Fibroblast of lung (primary cell): ENCODE data around the gene TSEN15. TPM values are rescaled to one million over a fixed set of nuclear protein-coding genes. Genes with fewer than 3 reads are reported as not detected.
"Not testable (repeated sequence)": the region's sequence is repeated elsewhere in the genome, so short reads cannot be mapped to it uniquely, and the experiment has no call there.

Experiments used
- DNase-seq, 2 donors: peaks; one replicate each; pipeline versions ENCODE4 v3.0.0 to v3.0.0-alpha.2; 2010; ENCODE audit warnings: low read depth in 2 of 2
- H2AFZ ChIP-seq: 2 replicates; pipeline ENCODE4 v1.5.1; 2012; ENCODE audit warnings: low read length, control low read depth, inconsistent platforms
- H3K27ac ChIP-seq: 2 replicates; pipeline ENCODE4 v1.5.1; 2011; ENCODE audit warnings: low read length, control low read depth; ENCODE audit not compliant: insufficient read depth
- H3K27me3 ChIP-seq: 2 replicates; pipeline ENCODE4 v1.5.1; 2011; ENCODE audit warnings: mild to moderate bottlenecking, low read length; ENCODE audit not compliant: control insufficient read depth, insufficient read depth
- H3K36me3 ChIP-seq: 2 replicates; pipeline ENCODE4 v1.5.1; 2011; ENCODE audit warnings: low read length; ENCODE audit not compliant: control insufficient read depth, insufficient read depth
- H3K4me1 ChIP-seq: 2 replicates; pipeline ENCODE4 v1.5.1; 2011; ENCODE audit warnings: low read length; ENCODE audit not compliant: control insufficient read depth, insufficient read depth; ENCODE audit errors: extremely low read depth
- H3K4me2 ChIP-seq: 2 replicates; pipeline ENCODE4 v1.5.1; 2011; ENCODE audit warnings: low read length, control low read depth; ENCODE audit not compliant: insufficient read depth; ENCODE audit errors: extremely low read depth
- H3K4me3 ChIP-seq, 4 experiments: fragments of 200-600 bp in 1 of 4; sonication (generic) in 1 of 4; replicated peaks in 1 of 4; 2 replicates each; pipeline ENCODE4 v1.5.1; 2011 to 2016; ENCODE audit warnings: low read length in 4 of 4, low read depth in 3 of 4, mild to moderate bottlenecking in 3 of 4, control low read depth in 2 of 4, inconsistent platforms in 1 of 4, mixed read lengths in 1 of 4; ENCODE audit not compliant: insufficient read depth in 1 of 4; ENCODE audit errors: control extremely low read depth in 1 of 4
- H3K79me2 ChIP-seq: 2 replicates; pipeline ENCODE4 v1.5.1; 2012; ENCODE audit warnings: mild to moderate bottlenecking, low read length, inconsistent platforms; ENCODE audit not compliant: control insufficient read depth, insufficient read depth
- H3K9ac ChIP-seq: 2 replicates; pipeline ENCODE4 v1.5.1; 2011; ENCODE audit warnings: mild to moderate bottlenecking, low read length, control low read depth; ENCODE audit not compliant: insufficient read depth
- H3K9me3 ChIP-seq: 2 replicates; pipeline ENCODE4 v1.5.1; 2012; ENCODE audit warnings: low read depth, low read length; ENCODE audit not compliant: control insufficient read depth, insufficient read depth
- H4K20me1 ChIP-seq: 2 replicates; pipeline ENCODE4 v1.5.1; 2011; ENCODE audit warnings: low read length; ENCODE audit not compliant: control insufficient read depth, insufficient read depth; ENCODE audit errors: extremely low read depth
- EZH2 ChIP-seq: IDR thresholded peaks from 2 replicates; pipeline ENCODE4 v1.5.1; 2012; ENCODE audit warnings: low read length, control low read depth, mild to moderate bottlenecking; ENCODE audit errors: missing control alignments
- polyA plus RNA-seq, 2 donors: library from polyadenylated mRNA; depleted of rRNA in 1 of 2; stranded (reverse) in 1 of 2; unstranded in 1 of 2; fragments of >200 nt; gene quantifications; 2 replicates each; pipeline ENCODE4 v1.2.1, GENCODE V29; 2011 to 2012; ENCODE audit warnings: missing spikeins in 1 of 2
- total RNA-seq: library from RNA; depleted of rRNA; stranded (reverse); fragments of >200 nt; gene quantifications from 2 replicates; pipeline ENCODE4 v1.2.1, GENCODE V29; 2014
- TF ChIP-seq, protein P1 (sequence below), 2 donors: IDR thresholded peaks in 1 of 2; conservative IDR thresholded peaks in 1 of 2; 1 replicate in 1 of 2; 2 replicates in 1 of 2; pipeline ENCODE4 v1.5.1; 2011 to 2012; ENCODE audit warnings: low read length in 2 of 2, control low read depth in 1 of 2, inconsistent platforms in 1 of 2, low read depth in 1 of 2, mild to moderate bottlenecking in 1 of 2

TSEN15 gene
- total and polyA plus RNA-seq, 2 donors (not counting 1 experiment from before 2014, with no cell fraction given) = 53.7 to 74.2 TPM

DNA sequence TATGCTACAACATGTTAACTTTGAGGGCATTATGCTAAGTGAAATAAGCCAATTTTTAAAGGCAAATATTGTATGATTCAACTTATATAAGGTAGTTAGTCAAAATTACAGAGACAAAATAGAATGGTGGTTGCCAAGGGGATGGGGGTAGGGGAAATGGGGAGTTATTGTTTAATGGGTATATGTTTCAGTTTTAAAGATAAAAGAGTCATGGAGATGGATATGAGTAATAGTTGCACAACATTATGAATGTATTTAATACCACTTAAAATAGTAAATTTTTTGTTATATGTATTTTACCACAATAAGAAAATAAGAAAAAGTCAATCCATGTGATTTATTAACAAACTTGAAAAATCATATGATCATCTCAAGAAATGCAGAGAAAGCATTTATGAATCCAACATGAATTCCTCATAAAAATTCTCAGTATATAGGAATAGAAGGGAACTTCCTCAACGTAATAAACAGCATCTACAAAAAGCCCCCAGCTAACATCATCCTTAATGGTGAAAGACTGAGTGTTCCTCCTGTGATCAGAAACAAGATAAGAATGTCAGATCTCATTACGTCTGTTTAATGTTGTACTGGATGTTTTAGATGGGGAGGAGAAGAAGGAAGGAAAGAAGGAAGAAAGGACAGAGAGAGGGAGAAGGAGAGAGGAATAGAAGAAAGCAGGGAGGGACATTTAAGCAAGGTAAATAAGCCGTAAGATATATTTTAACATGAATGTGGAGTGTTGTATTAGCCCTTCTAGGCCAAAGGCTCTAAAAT lies 6.7 kb upstream of the TSEN15 start:
- no peaks in the 10 kb centered on the region for H3K79me2 ChIP-seq
- no peaks in the 10 kb centered on the region for H3K9me3 ChIP-seq
- H3K36me3 ChIP-seq = no peaks in the 10 kb centered on the region
- H2AFZ ChIP-seq = no peak overlapping the region
- H3K4me3 ChIP-seq = no peak overlapping the region
- H3K4me1 ChIP-seq = no peaks in the 10 kb centered on the region
- TF ChIP-seq, protein P1, sequence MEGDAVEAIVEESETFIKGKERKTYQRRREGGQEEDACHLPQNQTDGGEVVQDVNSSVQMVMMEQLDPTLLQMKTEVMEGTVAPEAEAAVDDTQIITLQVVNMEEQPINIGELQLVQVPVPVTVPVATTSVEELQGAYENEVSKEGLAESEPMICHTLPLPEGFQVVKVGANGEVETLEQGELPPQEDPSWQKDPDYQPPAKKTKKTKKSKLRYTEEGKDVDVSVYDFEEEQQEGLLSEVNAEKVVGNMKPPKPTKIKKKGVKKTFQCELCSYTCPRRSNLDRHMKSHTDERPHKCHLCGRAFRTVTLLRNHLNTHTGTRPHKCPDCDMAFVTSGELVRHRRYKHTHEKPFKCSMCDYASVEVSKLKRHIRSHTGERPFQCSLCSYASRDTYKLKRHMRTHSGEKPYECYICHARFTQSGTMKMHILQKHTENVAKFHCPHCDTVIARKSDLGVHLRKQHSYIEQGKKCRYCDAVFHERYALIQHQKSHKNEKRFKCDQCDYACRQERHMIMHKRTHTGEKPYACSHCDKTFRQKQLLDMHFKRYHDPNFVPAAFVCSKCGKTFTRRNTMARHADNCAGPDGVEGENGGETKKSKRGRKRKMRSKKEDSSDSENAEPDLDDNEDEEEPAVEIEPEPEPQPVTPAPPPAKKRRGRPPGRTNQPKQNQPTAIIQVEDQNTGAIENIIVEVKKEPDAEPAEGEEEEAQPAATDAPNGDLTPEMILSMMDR (conservative IDR thresholded peaks at IDR 0.05 in 1 of 2, IDR thresholded peaks at IDR 0.05 in 1 of 2; ENCODE audit: low read depth in 1 of 2, low read length in 2 of 2) = no peak
- no peak for TF ChIP-seq EZH2
- DNase-seq = no peak
- no peak overlapping the region for H3K27ac ChIP-seq
- H3K9ac ChIP-seq = no peak overlapping the region
- H4K20me1 ChIP-seq = no peaks in the 10 kb centered on the region
- no peak overlapping the region for H3K4me2 ChIP-seq
- H3K27me3 ChIP-seq = no peaks in the 10 kb centered on the region

DNA sequence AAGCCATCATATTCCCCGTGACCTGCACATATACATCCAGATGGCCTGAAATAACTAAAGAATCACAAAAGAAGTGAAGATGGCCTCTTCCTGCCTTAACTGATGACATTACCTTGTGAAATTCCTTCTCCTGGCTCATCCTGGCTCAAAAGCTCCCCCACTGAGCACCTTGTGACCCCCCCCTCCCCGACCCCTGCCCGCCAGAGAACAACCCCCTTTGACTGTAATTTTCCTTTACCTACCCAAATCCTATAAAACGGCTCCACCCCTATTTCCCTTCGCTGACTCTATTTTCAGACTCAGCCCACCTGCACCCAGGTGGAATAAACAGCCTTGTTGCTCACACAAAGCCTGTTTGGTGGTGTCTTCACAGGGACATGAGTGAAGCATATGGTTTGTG lies 4.0 kb upstream of the TSEN15 start:
- not testable (repeated sequence) for H3K4me2 ChIP-seq, H3K9me3 ChIP-seq, H3K27ac ChIP-seq, DNase-seq, H3K9ac ChIP-seq, H4K20me1 ChIP-seq, H3K4me3 ChIP-seq, H2AFZ ChIP-seq, H3K4me1 ChIP-seq, H3K36me3 ChIP-seq, H3K27me3 ChIP-seq, H3K79me2 ChIP-seq

DNA sequence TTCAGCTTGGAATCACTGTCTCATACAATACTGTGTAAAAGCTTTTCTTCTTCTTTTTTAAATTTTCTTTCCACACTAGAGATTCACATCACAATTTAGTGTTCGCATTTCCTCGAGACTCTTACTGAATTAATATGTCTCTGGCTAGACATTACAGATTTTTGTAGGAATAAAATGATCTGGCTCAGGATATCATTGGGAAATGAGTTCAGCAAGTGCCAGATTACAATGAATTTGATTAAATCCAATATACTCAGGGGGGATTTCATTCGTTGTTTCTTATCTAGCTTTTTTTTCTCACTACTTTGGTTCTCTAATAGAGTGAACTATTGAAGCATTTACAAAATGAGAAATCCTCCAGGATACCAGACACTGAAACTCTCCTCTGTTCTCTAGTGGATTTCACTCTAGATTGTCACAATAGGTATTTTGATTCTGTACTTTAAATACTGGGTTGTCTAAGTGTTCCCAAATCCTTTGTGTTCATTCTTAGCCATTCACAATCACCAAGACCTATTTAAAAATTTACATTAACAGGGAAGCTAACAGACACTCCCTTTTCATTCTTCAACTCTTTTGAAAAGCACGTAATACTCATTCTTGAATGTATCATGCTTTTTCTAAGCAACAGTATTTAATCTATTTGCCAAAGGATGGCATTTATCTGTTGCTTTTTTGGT lies 2.8 kb upstream of the TSEN15 start:
- Histone ChIP-seq H3K27ac (no peak overlapping the region), H3K4me2 (no peak overlapping the region), H3K36me3 (no peaks in the 10 kb centered on the region), H4K20me1 (no peaks in the 10 kb centered on the region), H3K79me2 (peaks cover 14% of the 10 kb centered on the region), H3K27me3 (no peaks in the 10 kb centered on the region), H3K4me3 (no peak overlapping the region), H3K4me1 (peaks cover 4% of the 10 kb centered on the region), H3K9me3 (no peaks in the 10 kb centered on the region), H3K9ac (no peak overlapping the region), H2AFZ (no peak overlapping the region)
- TF ChIP-seq, protein P1 (conservative IDR thresholded peaks at IDR 0.05 in 1 of 2, IDR thresholded peaks at IDR 0.05 in 1 of 2; ENCODE audit: low read depth in 1 of 2, low read length in 2 of 2) = no peak
- no peak for TF ChIP-seq EZH2
- DNase-seq = no peak
